K562 (cell line): Measurements from ENCODE around the gene GLG1. TPM values are rescaled to one million over a fixed set of nuclear protein-coding genes. Genes with fewer than 3 reads are reported as not detected.
A peak's percentile ranks its signal among the peaks of the same experiment; 100 is the strongest.
"Not testable (repeated sequence)": the region's sequence is repeated elsewhere in the genome, so short reads cannot be mapped to it uniquely, and the experiment has no call there.

Experiments
- ATAC-seq: fragments of 200-7000 bp; cut with Tn5 transposase; 3 replicates; pipeline ENCODE4 v1.9.1; 2020; ENCODE audit warnings: moderate library complexity
- BruUV-seq: library from RNA; stranded (reverse); fragments of 400-500 nt; replicated peaks from 2 replicates; lab custom pipeline; 2021; lab: Mats Ljungman, UMichigan
- CTCF ChIA-PET: fragments of 300-600 bp; formaldehyde crosslinking; extraction: SDS; loops from one replicate; lab custom pipeline; 2021; ENCODE audit warnings: low intra/inter-chr PET ratio; lab: Yijun Ruan, JAX
- POLR2A ChIA-PET: fragments of 300-600, 350-650 bp; sonication (Branson Sonifier 250); formaldehyde crosslinking; extraction: SDS; loops from one replicate; lab custom pipeline; 2021; ENCODE audit warnings: antibody characterized with exemption, inconsistent platforms; lab: Yijun Ruan, JAX
- DNase-seq, 4 experiments: peaks; one replicate each; pipeline versions ENCODE4 v3.0.0 to v3.0.0-alpha.2; 2011 to 2018; ENCODE audit warnings: low spot score in 3 of 4, mixed read lengths in 3 of 4; ENCODE audit errors: extremely low read depth in 1 of 4
- FAIRE-seq: peaks from 2 replicates; lab custom pipeline; 2011; peaks lifted over from hg19 to GRCh38; lab: Jason Lieb, UNC
- H2AFZ ChIP-seq: 2 replicates; pipeline ENCODE4 v1.6.0; 2011; ENCODE audit warnings: low read depth, low read length, control low read depth, inconsistent platforms
- H3K27ac ChIP-seq: fragments of 200-600 bp; 3 replicates; pipeline ENCODE4 v1.8.0; 2011; ENCODE audit warnings: low read depth, mild to moderate bottlenecking, control low read depth, inconsistent platforms, low read length, moderate library complexity, mixed read lengths; ENCODE audit errors: extremely low read depth
- H3K27me3 ChIP-seq, 2 experiments: fragments of 300-600 bp in 1 of 2; 2 replicates in 1 of 2; 3 replicates in 1 of 2; pipeline versions ENCODE4 v1.6.0 to v1.8.0; 2011; ENCODE audit warnings: inconsistent platforms in 2 of 2, low read length in 2 of 2, mild to moderate bottlenecking in 1 of 2, mixed read lengths in 1 of 2, moderate library complexity in 1 of 2; ENCODE audit not compliant: control insufficient read depth in 2 of 2, insufficient read depth in 2 of 2
- H3K36me3 ChIP-seq: fragments of 300-600 bp; 3 replicates; pipeline ENCODE4 v1.8.0; 2011; ENCODE audit warnings: mild to moderate bottlenecking, low read length, inconsistent platforms; ENCODE audit not compliant: control insufficient read depth, insufficient read depth
- H3K4me1 ChIP-seq, 2 experiments: fragments of 200-600 bp in 1 of 2; replicated peaks in 1 of 2; 2 replicates in 1 of 2; 3 replicates in 1 of 2; pipeline versions ENCODE4 v1.5.1 to v1.8.0; 2011; ENCODE audit warnings: inconsistent platforms in 2 of 2, low read length in 2 of 2, mild to moderate bottlenecking in 1 of 2, mixed read lengths in 1 of 2, moderate library complexity in 1 of 2; ENCODE audit not compliant: control insufficient read depth in 2 of 2, insufficient read depth in 2 of 2
- H3K4me2 ChIP-seq: 2 replicates; pipeline ENCODE4 v1.6.1; 2011; ENCODE audit warnings: low read length, control low read depth, inconsistent platforms, mixed read lengths; ENCODE audit not compliant: insufficient read depth
- H3K4me3 ChIP-seq: fragments of 200-600 bp; sonication (generic), shearing (Covaris generic); 2 replicates; pipeline ENCODE4 v1.5.1; 2016; ENCODE audit warnings: control low read depth, inconsistent platforms
- H3K79me2 ChIP-seq: fragments of 200-600 bp; 3 replicates; pipeline ENCODE4 v1.8.0; 2011; ENCODE audit warnings: low read length, inconsistent platforms; ENCODE audit not compliant: control insufficient read depth, insufficient read depth
- H3K9ac ChIP-seq, 2 experiments: 2 replicates each; pipeline versions ENCODE4 v1.6.0 to v1.6.1; 2011; ENCODE audit warnings: low read depth in 2 of 2, low read length in 2 of 2, control low read depth in 1 of 2, inconsistent platforms in 1 of 2, mild to moderate bottlenecking in 1 of 2, mixed read lengths in 1 of 2; ENCODE audit not compliant: insufficient read depth in 1 of 2
- H3K9me1 ChIP-seq: one replicate; pipeline ENCODE4 v1.6.0; 2011; ENCODE audit warnings: inconsistent platforms, mild to moderate bottlenecking, low read length, moderate library complexity; ENCODE audit not compliant: control insufficient read depth, insufficient read depth
- H3K9me3 ChIP-seq: replicated peaks from 2 replicates; pipeline ENCODE4 v1.5.1; 2011; ENCODE audit warnings: low read depth, low read length, inconsistent platforms; ENCODE audit not compliant: control insufficient read depth, insufficient read depth
- H4K20me1 ChIP-seq: replicated peaks from 2 replicates; pipeline ENCODE4 v1.6.1; 2011; ENCODE audit warnings: low read length, inconsistent platforms, mixed read lengths; ENCODE audit not compliant: control insufficient read depth, insufficient read depth
- WGBS: fragments of 100-300 bp; shearing (Covaris generic); methylation state at CpG from one replicate; pipeline ENCODE4 v1.1.6; 2016; ENCODE audit warnings: low coverage, mixed read lengths; ENCODE audit not compliant: insufficient coverage; ENCODE audit errors: missing lambda C conversion rate; 5-methylcytosine and 5-hydroxymethylcytosine counted together
- in situ Hi-C: fragments of 300-500 bp; cut with MboI; formaldehyde crosslinking; loops from 4 replicates; pipeline ENCODE4 v1.15.0; 2018; ENCODE audit warnings: inconsistent platforms, mixed read lengths
- intact Hi-C: fragments of 100-400 bp; cut with micrococcal nuclease; formaldehyde crosslinking; loops from 2 replicates; pipeline ENCODE4 v1.14.2; 2022
- polyA plus RNA-seq, 8 experiments: library from polyadenylated mRNA; depleted of rRNA in 4 of 8; stranded (reverse) in 5 of 8; unstranded in 3 of 8; fragments of >200 nt; fragmentation: Nextera tagmentation in 2 of 8; fragmentation: Illumina TruSeq in 1 of 8; extraction: Ambion mirVana in 2 of 8; extraction: Trizol in 1 of 8; gene quantifications; 2 replicates each; pipeline versions ENCODE4 v1.2.1 to v1.2.3, GENCODE V29; 2011 to 2014; ENCODE audit warnings: inconsistent platforms in 1 of 8, missing spikeins in 1 of 8
- total RNA-seq, 7 experiments: library from RNA; depleted of rRNA in 6 of 7; stranded (reverse); fragments of >200 nt in 6 of 7; fragmentation: Illumina TruSeq in 2 of 7; extraction: Trizol in 2 of 7; gene quantifications; 2 replicates each; pipeline versions ENCODE4 v1.2.1 to v1.2.3, GENCODE V29; 2011 to 2021; ENCODE audit warnings: low replicate concordance in 1 of 7

GLG1 gene
- total and polyA plus RNA-seq, 9 of the 15 experiments (the other 6 are each of a cell fraction or from before 2014, with no cell fraction given) = 6.2 to 36.0 (median 23.6) TPM

GRCh38 chr16:74417897-74418296 lies 189.0 kb downstream of the GLG1 start:
- H3K4me1 ChIP-seq, H4K20me1 ChIP-seq, H3K9me1 ChIP-seq, CTCF ChIA-PET, POLR2A ChIA-PET, H3K4me3 ChIP-seq, H3K9me3 ChIP-seq, FAIRE-seq, in situ Hi-C loops, H3K9ac ChIP-seq, intact Hi-C loops, H3K4me2 ChIP-seq, H3K79me2 ChIP-seq, ATAC-seq, DNase-seq, H3K36me3 ChIP-seq, H3K27ac ChIP-seq, BruUV-seq, H3K27me3 ChIP-seq, H2AFZ ChIP-seq: not testable (repeated sequence)
- 63% methylated on average over 2 of the region's 15 CpGs for WGBS

GRCh38 chr16:74413920-74414319 lies 193.0 kb downstream of the GLG1 start:
- CTCF ChIA-PET, intact Hi-C loops, H3K4me3 ChIP-seq, FAIRE-seq, H3K9me1 ChIP-seq, H2AFZ ChIP-seq, H3K27ac ChIP-seq, in situ Hi-C loops, H3K79me2 ChIP-seq, H3K9ac ChIP-seq, H3K36me3 ChIP-seq, ATAC-seq, H3K27me3 ChIP-seq, POLR2A ChIA-PET, BruUV-seq, DNase-seq, H3K9me3 ChIP-seq, H4K20me1 ChIP-seq, H3K4me1 ChIP-seq, H3K4me2 ChIP-seq: not testable (repeated sequence)
- 12% methylated on average over 7 of the region's 7 CpGs for WGBS

DNA sequence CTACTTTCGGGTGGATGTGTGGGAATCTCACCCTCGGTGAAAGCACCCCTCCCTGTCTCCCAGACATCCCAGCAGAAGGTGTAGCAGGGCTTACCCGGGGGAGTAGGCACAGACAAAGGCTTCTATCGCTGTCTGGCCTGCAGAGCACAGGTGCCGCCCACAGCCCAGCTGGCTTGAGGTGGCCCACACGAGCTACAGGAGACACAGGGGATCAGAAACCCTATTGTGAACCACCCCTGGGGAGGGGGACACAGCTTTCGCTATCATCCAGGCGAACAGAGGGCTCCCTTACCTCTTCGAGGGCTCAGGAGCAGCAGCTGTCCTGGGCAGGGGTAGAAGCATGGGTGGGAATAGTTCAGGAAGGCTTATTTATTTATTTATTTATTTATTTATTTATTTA lies 193.4 kb downstream of the GLG1 start:
- H3K9ac ChIP-seq, CTCF ChIA-PET, in situ Hi-C loops, intact Hi-C loops, FAIRE-seq, BruUV-seq, DNase-seq, H3K36me3 ChIP-seq, H2AFZ ChIP-seq, H3K9me3 ChIP-seq, H3K4me1 ChIP-seq, H3K9me1 ChIP-seq, H3K27ac ChIP-seq, POLR2A ChIA-PET, H3K79me2 ChIP-seq, H4K20me1 ChIP-seq, H3K4me2 ChIP-seq, H3K27me3 ChIP-seq, H3K4me3 ChIP-seq: not testable (repeated sequence)
- WGBS = 5% methylated on average over 8 of the region's 9 CpGs
- peak; percentile 10; the same call in 2 of the 3 replicates for ATAC-seq

GRCh38 chr16:74412775-74413390 lies 194.0 kb downstream of the GLG1 start:
- H3K27ac ChIP-seq, H3K9ac ChIP-seq, POLR2A ChIA-PET, H3K27me3 ChIP-seq, DNase-seq, CTCF ChIA-PET, H4K20me1 ChIP-seq, H3K4me2 ChIP-seq, H3K9me1 ChIP-seq, in situ Hi-C loops, H2AFZ ChIP-seq, intact Hi-C loops, FAIRE-seq, H3K9me3 ChIP-seq, H3K4me1 ChIP-seq, H3K79me2 ChIP-seq, H3K4me3 ChIP-seq, BruUV-seq, H3K36me3 ChIP-seq: not testable (repeated sequence)
- WGBS = 9% methylated on average over 7 of the region's 10 CpGs
- peak; percentile 34 for ATAC-seq
